Measurements from ENCODE around the gene AKR1C8. TPM values are rescaled to one million over a fixed set of nuclear protein-coding genes. Genes with fewer than 3 reads are reported as not detected.

AKR1C8 gene
- total RNA-seq, 1 donor from 2014 or later: not detected

DNA sequence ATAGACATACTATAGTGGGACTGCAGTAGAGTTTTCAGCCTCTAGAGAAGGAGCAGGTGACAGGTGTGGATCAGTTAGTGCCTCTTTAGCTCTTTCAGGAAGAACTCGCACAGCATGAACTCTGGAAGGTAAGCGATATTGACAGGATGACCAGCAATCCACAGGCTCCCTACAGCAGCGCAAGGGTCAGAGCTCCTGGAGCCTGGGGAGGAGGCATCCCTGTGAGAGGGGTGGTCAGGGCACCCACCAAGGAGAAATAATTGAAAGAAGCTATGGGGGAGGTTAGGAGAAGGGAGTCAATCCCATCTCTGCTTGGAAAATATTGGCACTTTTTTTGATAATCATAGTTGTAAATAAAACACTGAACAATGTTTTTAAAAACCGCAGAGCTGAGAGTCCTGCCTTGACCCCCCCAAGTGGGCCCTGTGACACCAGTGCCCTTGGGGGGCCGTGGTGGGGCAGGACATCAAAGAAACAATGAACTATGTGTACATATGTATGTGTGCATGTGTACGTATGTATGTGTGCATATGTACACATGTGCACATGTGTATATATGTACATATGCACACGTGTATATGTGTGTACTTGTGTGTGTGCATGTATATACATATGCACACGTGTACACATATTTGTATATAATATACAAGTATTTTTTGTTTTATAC, 77.0 kb downstream of the AKR1C8 start:
- DNase-seq: no peak

- DNase-seq: no peak
These were observed 78.4 kb downstream of the AKR1C8 start for GRCh38 chr10:5106553-5106952.

- no peak for DNase-seq
These were observed 79.3 kb downstream of the AKR1C8 start for GRCh38 chr10:5105626-5106025.

Other genes with a start within 250 kb of the AKR1C8 start
- 5.4 TPM for gene AKR1C1, start 221.7 kb downstream of the AKR1C8 start, total RNA-seq
- gene AKR1C2, start 181.3 kb downstream of the AKR1C8 start, total RNA-seq: 2.8 TPM
- gene AKR1C3, start 90.7 kb downstream of the AKR1C8 start, total RNA-seq: 4.0 TPM
- gene AKR1C4, start 11.7 kb upstream of the AKR1C8 start, total RNA-seq: not detected
- not detected for gene UCN3, start 179.8 kb upstream of the AKR1C8 start, total RNA-seq
- 0.31 TPM for gene TUBAL3, start 219.7 kb upstream of the AKR1C8 start, total RNA-seq
- 225 TPM for gene NET1, start 227.4 kb upstream of the AKR1C8 start, total RNA-seq

Measured in tongue (tissue), 2 donors.